ENCODE measurements around the gene OR1E2.
"Not testable (repeated sequence)": the region's sequence is repeated elsewhere in the genome, so short reads cannot be mapped to it uniquely, and the experiment has no call there.

OR1E2 gene

GRCh38 chr17:3398310-3398709, 35.3 kb downstream of the OR1E2 start, which contains the start of gene OR1E1:
TSS of gene OR1E1 (minus strand) at chr17:3398410. CDS start at chr17:3398410, 0 bp downstream.
- no peak for DNase-seq (ENCODE audit: low read depth in 2 of 2)

GRCh38 chr17:3397801-3398200, 35.8 kb downstream of the OR1E2 start:
- DNase-seq (ENCODE audit: low read depth in 2 of 2) = not testable (repeated sequence)

GRCh38 chr17:3389791-3390190, 43.9 kb downstream of the OR1E2 start:
- DNase-seq (ENCODE audit: low read depth in 2 of 2) = no peak

GRCh38 chr17:3385869-3386816, 47.5 kb downstream of the OR1E2 start, which contains the start of gene OR3A2:
TSS of gene OR3A2 (minus strand) at chr17:3386308.
- DNase-seq (ENCODE audit: low read depth in 2 of 2) = no peak

All from stimulated activated CD8-positive, alpha-beta memory T cell treated with anti-CD3 and anti-CD28 coated beads, Interleukin-2, amount 100 ng/mL, for 1 hour (primary cell).